GDM1 (cell line): ENCODE measurements around the gene CCR7.

Experiments used
- DNase-seq: peaks from one replicate; lab custom pipeline; 2025; lab: John Stamatoyannopoulos, UW

The CCR7 gene

DNA sequence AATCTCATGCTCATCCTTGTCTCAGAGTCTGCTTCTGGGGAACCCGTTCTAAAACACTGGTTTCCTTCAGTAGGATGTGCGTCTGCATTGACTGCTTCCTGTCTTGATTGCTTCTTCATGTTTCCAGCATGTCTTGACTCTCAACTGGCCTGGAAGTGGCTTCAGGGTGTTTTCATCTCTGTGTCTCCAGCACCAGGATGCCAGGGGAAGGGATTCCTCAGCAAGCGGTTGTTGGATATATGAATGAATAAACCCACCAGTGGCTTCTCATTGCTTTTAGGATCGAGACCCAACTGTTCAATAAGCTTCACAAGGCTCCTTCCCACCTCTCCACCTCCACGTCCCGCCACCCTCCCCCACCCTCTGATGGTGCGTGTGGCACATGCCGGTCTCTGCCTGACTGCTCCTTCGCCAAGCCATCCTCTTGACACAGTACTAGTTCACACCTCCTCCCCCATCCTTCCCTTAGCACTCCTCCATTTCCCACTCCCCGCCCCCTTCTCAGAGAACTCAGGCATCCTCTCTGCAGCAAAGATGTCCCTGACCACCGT is 49.7 kb downstream of the CCR7 start:
- DNase-seq: no peak

DNA sequence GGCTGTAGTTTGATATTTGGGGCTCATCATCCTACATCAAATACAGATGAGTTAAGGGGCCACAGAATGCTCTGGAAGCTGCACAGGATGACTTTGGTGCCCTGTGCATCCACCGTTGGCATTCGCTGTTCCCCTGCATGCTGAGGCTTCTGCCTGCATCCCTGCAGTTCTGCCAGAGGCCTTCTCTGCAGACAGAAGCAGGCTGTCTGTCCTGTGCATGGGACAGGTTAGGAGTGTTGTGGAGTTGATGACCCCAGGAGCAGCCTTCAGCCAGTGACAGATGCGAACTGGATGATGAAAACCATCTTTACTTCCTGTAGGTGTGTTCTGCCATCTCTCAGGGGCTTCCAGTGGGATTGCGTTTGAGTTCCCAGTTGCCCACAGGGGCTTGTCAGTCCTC is 50.3 kb downstream of the CCR7 start:
- no peak for DNase-seq

GRCh38 chr17:40514013-40514875 is 51.0 kb downstream of the CCR7 start:
- no peak for DNase-seq

DNA sequence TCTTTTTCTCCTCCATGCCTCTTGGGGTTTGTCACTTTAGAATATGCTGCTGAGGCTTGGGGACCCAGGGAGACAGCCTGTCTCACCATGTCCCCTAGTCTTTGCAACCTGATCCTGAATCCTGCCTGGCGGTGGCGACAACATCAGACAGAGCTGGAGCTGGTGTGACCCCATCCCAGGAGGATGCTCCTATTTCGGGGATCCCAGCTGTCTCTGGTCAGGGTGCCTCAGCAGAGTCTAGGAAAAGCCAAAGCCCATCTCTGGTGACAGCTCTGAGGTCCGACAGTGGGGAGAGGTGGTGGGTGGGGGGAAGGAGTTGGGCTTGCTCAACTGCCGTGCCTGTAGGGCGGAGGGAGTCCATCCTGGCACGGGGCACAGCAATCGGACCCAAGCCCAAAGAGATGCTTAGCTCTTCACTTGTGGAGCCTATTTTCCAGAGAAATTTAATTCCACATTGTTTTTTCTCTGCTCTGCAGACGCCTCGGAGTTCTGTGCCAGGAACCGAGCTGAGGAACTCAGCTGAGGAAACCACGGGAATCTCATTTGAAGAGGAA is 53.5 kb downstream of the CCR7 start:
- no peak for DNase-seq

DNA sequence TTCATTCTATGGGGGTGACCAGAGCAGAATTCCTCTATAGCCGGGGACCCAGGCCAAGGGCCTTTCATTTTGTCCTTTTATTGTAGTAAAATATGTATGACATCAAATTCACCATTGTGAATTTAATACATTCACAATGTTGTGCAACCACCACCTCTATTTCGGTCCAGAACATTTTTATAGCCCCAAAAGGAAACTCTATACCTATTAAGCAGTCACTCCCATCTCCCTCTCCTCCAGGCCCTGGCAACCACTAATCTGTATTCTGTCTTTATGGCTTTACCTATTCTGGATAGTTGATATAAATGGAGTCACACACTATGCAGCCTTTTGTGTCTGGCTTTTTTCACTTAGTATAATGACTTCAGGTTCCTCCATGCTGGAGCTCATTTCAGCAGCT is 54.1 kb downstream of the CCR7 start:
- DNase-seq: no peak

- no peak for DNase-seq
Measured at GRCh38 chr17:40510328-40510648, 55.0 kb downstream of the CCR7 start.

GRCh38 chr17:40509626-40510327 is 55.5 kb downstream of the CCR7 start:
- DNase-seq: no peak

DNA sequence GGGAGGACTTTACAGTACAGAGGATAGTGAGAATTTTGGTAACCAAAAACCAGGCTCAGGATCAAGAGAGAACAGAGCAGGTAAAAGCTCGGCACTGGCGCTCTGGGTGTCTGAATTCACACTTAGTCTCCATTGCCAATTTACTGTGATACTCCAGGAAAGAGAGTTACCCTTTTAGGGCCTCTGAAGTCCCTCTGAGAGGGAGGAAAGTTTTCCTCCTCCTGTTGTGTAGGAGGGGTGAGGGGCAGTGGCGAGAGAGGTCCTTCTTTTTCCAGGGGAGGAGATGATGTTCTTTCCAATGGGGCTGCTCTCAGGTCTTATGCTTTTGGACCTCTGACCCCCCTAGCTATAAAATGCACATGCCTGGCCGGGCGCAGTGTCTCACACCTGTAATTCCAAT is 58.5 kb downstream of the CCR7 start:
- no peak for DNase-seq
